ENCODE measurements around the gene TNRC6C. TPM values are rescaled to one million over a fixed set of nuclear protein-coding genes. Genes with fewer than 3 reads are reported as not detected.

Gene TNRC6C
- total RNA-seq, 1 experiment from 2014 or later, result 16.4 TPM

DNA sequence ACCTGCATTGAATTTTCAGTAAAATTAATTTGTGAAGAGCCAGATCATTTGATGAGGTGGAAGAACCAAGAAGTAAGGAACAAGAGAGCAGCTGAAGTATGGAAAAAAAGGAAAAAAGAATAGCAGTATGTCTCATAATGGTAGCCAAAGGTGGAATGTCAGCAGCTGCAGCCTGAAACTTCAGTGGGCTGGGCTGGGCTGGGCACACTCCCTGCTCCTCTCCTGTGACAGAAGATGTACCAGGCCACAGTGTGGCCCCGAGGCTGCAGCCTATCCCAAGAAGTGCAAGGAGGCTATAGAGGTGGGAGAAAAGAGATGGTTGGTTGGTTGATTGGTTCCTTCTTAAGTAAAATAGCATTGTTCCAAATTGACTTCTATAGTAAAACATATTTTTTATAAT lies 84.5 kb downstream of the TNRC6C start:
- TF ChIP-seq, protein P1, sequence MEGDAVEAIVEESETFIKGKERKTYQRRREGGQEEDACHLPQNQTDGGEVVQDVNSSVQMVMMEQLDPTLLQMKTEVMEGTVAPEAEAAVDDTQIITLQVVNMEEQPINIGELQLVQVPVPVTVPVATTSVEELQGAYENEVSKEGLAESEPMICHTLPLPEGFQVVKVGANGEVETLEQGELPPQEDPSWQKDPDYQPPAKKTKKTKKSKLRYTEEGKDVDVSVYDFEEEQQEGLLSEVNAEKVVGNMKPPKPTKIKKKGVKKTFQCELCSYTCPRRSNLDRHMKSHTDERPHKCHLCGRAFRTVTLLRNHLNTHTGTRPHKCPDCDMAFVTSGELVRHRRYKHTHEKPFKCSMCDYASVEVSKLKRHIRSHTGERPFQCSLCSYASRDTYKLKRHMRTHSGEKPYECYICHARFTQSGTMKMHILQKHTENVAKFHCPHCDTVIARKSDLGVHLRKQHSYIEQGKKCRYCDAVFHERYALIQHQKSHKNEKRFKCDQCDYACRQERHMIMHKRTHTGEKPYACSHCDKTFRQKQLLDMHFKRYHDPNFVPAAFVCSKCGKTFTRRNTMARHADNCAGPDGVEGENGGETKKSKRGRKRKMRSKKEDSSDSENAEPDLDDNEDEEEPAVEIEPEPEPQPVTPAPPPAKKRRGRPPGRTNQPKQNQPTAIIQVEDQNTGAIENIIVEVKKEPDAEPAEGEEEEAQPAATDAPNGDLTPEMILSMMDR (IDR thresholded peaks at IDR 0.05; ENCODE audit: unreplicated experiment), result no peak
- Mint-ChIP-seq H3K27me3 (ENCODE audit: insufficient read depth, unreplicated experiment) (no peaks in the 10 kb centered on the region), H3K36me3 (ENCODE audit: insufficient read depth, unreplicated experiment) (peaks cover 20% of the 10 kb centered on the region), H3K9me3 (ENCODE audit: unreplicated experiment) (peaks cover 5% of the 10 kb centered on the region), H3K4me3 (ENCODE audit: unreplicated experiment) (no peak overlapping the region), H3K4me1 (ENCODE audit: insufficient read depth, unreplicated experiment) (peaks cover 19% of the 10 kb centered on the region), H3K27ac (ENCODE audit: low read depth, unreplicated experiment) (no peak overlapping the region)
- no peak for DNase-seq (ENCODE audit: unreplicated experiment)
- ChIA-PET POLR2A (interaction anchor here (0.9 kb wide), 1 partner anchor 99 kb away, joined by 4 read pairs; no protein-coding TSS in a partner anchor), CTCF (interaction anchor here (0.8 to 1.1 kb wide), 2 partner anchors 10 to 30 kb away, joined by 3 read pairs; no protein-coding TSS in a partner anchor)
- no TSS peak for BruUV-seq (replicated peaks)
- intact Hi-C loops (cut with micrococcal nuclease), result no loop called here

DNA sequence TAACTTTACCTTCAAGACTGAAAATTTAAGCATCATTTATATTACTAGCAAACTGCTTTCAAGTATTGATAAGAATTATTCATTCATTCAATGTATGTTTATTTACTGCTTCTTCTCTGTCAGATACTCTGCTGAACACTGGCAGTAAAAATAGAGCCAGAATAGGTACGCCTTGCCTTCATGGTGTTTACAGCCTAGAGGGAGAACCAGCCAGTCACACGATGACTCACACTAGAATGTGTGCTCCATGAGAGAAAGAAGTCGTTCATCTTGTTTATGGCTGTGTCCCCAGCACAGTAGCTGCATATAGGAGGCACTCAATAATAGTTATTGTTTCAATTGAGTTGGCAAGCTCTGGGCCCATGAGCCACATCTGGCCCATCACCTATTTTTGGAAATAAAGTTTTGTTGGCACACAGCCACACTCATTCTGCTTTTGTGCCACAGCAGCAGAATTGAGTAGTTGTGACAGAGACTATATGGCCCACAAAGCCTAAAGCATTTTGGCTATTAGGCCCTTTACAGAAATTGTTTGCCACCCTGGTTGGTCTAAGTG lies 85.9 kb downstream of the TNRC6C start:
- DNase-seq (ENCODE audit: unreplicated experiment), result no peak
- Mint-ChIP-seq H3K9me3 (ENCODE audit: unreplicated experiment) (peaks cover 5% of the 10 kb centered on the region), H3K4me1 (ENCODE audit: insufficient read depth, unreplicated experiment) (peaks cover 14% of the 10 kb centered on the region), H3K36me3 (ENCODE audit: insufficient read depth, unreplicated experiment) (peaks cover 24% of the 10 kb centered on the region), H3K4me3 (ENCODE audit: unreplicated experiment) (no peak overlapping the region), H3K27ac (ENCODE audit: low read depth, unreplicated experiment) (no peak overlapping the region), H3K27me3 (ENCODE audit: insufficient read depth, unreplicated experiment) (no peaks in the 10 kb centered on the region)
- ChIA-PET CTCF (interaction anchor here (0.6 kb wide), 1 partner anchor 501 kb away, joined by 3 read pairs; no protein-coding TSS in a partner anchor), POLR2A (interaction anchor here (0.7 kb wide), 1 partner anchor 37 kb away, joined by 6 read pairs; no protein-coding TSS in a partner anchor)
- intact Hi-C loops (cut with micrococcal nuclease), result no loop called here
- TF ChIP-seq, protein P1 (IDR thresholded peaks at IDR 0.05; ENCODE audit: unreplicated experiment), result no peak
- no TSS peak for BruUV-seq (replicated peaks)

DNA sequence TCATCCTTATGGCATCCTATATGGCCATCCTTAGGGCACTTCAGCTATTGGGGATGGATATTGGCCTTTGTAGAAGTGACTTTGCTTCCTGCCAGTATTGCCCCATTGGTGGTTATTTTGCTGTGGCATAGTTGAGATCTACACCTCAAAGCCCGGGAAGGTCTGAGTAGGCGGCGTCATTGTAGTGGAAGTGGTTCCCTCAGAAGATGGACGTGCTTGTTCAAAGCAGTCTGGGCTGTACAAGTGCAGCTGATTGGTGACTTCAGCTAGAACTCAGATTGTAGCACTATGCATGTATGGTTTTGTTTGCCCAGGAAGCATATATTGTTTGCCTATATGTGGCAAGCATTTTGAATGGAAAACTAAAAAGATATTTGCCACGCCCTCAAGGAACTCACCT lies 86.8 kb downstream of the TNRC6C start:
- DNase-seq (ENCODE audit: unreplicated experiment), result no peak
- POLR2A ChIA-PET, result no interaction called here
- TF ChIP-seq, protein P1 (IDR thresholded peaks at IDR 0.05; ENCODE audit: unreplicated experiment), result no peak
- peaks cover 29% of the 10 kb centered on the region for H3K36me3 Mint-ChIP-seq (ENCODE audit: insufficient read depth, unreplicated experiment)
- peaks cover 5% of the 10 kb centered on the region for H3K9me3 Mint-ChIP-seq (ENCODE audit: unreplicated experiment)
- no peak overlapping the region for H3K27ac Mint-ChIP-seq (ENCODE audit: low read depth, unreplicated experiment)
- no peaks in the 10 kb centered on the region for H3K27me3 Mint-ChIP-seq (ENCODE audit: insufficient read depth, unreplicated experiment)
- H3K4me1 Mint-ChIP-seq (ENCODE audit: insufficient read depth, unreplicated experiment), result peaks cover 12% of the 10 kb centered on the region
- no peak overlapping the region for H3K4me3 Mint-ChIP-seq (ENCODE audit: unreplicated experiment)
- no TSS peak for BruUV-seq (replicated peaks)
- CTCF ChIA-PET, result no interaction called here
- intact Hi-C loops (cut with micrococcal nuclease), result no loop called here

DNA sequence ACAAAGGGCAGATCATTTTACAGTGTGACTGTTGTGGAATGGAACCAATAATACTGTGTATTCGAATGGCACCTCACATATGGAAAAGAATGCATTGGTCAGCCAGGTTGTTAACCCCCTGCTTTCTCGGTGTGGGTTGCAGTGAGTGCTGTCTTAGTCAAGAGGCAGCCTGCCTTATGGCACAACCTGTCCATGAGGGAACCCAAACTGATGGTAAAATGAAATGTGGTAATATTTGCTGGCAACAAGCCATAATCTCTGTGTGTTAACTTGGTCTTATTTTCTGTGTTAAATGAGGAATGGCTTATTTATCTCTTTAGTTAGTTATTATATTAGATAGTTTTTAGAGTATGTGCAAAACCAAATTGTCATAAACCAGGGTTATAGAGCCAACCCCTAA lies 88.4 kb downstream of the TNRC6C start:
- no peaks in the 10 kb centered on the region for H3K27me3 Mint-ChIP-seq (ENCODE audit: insufficient read depth, unreplicated experiment)
- TF ChIP-seq, protein P1 (IDR thresholded peaks at IDR 0.05; ENCODE audit: unreplicated experiment), result no peak
- H3K9me3 Mint-ChIP-seq (ENCODE audit: unreplicated experiment), result peaks cover 5% of the 10 kb centered on the region
- CTCF ChIA-PET, result interaction anchor here (0.7 kb wide), 1 partner anchor 29 kb away, joined by 3 read pairs; no protein-coding TSS in a partner anchor
- H3K4me1 Mint-ChIP-seq (ENCODE audit: insufficient read depth, unreplicated experiment), result peaks cover 7% of the 10 kb centered on the region
- H3K4me3 Mint-ChIP-seq (ENCODE audit: unreplicated experiment), result no peak overlapping the region
- H3K36me3 Mint-ChIP-seq (ENCODE audit: insufficient read depth, unreplicated experiment), result peaks cover 33% of the 10 kb centered on the region
- H3K27ac Mint-ChIP-seq (ENCODE audit: low read depth, unreplicated experiment), result no peak overlapping the region
- DNase-seq (ENCODE audit: unreplicated experiment), result peak; percentile 46
- no TSS peak for BruUV-seq (replicated peaks)
- POLR2A ChIA-PET, result interaction anchor here (0.7 kb wide), 1 partner anchor 9 kb away, joined by 3 read pairs; no protein-coding TSS in a partner anchor
- intact Hi-C loops (cut with micrococcal nuclease), result no loop called here
